ENCODE results near the gene PLAU.
A peak's percentile ranks its signal among the peaks of the same experiment; 100 is the strongest.

The PLAU gene

DNA sequence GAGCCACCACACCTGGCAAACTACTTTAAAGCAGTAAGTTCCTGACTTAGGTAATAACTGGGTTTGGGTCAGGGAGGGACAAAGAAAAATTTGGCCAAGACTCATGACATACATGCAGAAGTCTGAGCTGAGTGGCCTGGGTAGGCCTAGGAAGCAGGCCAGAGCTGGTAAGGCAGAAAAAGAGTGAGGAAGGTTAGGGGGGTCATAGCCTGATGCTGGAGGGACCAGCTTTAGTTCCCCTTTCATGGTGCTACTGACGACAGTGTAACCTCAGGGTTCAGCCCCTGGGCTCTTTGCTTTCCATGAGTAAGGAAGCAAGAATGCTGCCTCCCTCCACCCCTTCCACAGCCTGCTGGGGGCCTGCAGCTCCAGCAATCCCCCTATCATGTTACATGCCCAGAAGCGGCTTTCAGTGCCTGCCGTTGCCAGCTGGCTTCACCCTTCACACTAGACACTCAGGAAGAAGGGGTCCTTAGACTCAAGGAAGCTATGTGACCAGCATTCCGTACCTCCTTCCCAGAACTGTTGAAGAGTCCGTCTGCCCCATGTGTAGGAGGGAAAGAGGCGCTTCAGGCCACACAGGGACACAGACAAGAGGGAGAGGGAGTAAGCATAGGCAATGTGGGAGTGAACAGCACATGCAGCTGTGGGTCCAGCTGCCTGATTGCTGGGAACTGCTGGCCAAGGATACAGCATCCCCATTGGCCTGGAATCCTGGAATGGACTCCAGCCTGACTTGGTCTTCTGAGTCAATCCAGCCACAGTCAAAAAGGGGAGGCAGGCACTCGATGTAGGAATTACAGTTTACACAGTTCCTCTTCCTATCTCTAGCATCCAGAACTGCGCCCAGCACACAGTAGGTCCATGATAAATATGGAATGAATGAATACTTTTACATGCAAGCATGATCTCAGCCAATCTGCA, 4.1 kb upstream of the PLAU start:
- peaks cover 53% of the 10 kb centered on the region for H3K4me1 Mint-ChIP-seq
- TF ChIP-seq, protein P1, sequence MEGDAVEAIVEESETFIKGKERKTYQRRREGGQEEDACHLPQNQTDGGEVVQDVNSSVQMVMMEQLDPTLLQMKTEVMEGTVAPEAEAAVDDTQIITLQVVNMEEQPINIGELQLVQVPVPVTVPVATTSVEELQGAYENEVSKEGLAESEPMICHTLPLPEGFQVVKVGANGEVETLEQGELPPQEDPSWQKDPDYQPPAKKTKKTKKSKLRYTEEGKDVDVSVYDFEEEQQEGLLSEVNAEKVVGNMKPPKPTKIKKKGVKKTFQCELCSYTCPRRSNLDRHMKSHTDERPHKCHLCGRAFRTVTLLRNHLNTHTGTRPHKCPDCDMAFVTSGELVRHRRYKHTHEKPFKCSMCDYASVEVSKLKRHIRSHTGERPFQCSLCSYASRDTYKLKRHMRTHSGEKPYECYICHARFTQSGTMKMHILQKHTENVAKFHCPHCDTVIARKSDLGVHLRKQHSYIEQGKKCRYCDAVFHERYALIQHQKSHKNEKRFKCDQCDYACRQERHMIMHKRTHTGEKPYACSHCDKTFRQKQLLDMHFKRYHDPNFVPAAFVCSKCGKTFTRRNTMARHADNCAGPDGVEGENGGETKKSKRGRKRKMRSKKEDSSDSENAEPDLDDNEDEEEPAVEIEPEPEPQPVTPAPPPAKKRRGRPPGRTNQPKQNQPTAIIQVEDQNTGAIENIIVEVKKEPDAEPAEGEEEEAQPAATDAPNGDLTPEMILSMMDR (IDR thresholded peaks at IDR 0.05): no peak
- DNase-seq: peak; percentile 62
- H3K4me3 Mint-ChIP-seq: peak overlapping the region; percentile 32
- H3K36me3 Mint-ChIP-seq (ENCODE audit: low read depth): no peaks in the 10 kb centered on the region
- no peaks in the 10 kb centered on the region for H3K9me3 Mint-ChIP-seq
- peaks cover 25% of the 10 kb centered on the region for H3K27me3 Mint-ChIP-seq (ENCODE audit: low read depth, poor library complexity)
- peak overlapping the region; percentile 96 for H3K27ac Mint-ChIP-seq

- H3K4me3 Mint-ChIP-seq: no peak overlapping the region
- no peaks in the 10 kb centered on the region for H3K36me3 Mint-ChIP-seq (ENCODE audit: low read depth)
- H3K27me3 Mint-ChIP-seq (ENCODE audit: low read depth, poor library complexity): peaks cover 29% of the 10 kb centered on the region
- TF ChIP-seq, protein P1 (IDR thresholded peaks at IDR 0.05): no peak
- H3K27ac Mint-ChIP-seq: no peak overlapping the region
- no peak for DNase-seq
- H3K9me3 Mint-ChIP-seq: no peaks in the 10 kb centered on the region
- H3K4me1 Mint-ChIP-seq: peaks cover 61% of the 10 kb centered on the region
These were observed 3.0 kb upstream of the PLAU start for GRCh38 chr10:73907841-73908517.

- peaks cover 39% of the 10 kb centered on the region for H3K27me3 Mint-ChIP-seq (ENCODE audit: low read depth, poor library complexity)
- TF ChIP-seq, protein P1 (IDR thresholded peaks at IDR 0.05): no peak
- H3K36me3 Mint-ChIP-seq (ENCODE audit: low read depth): no peaks in the 10 kb centered on the region
- no peak for DNase-seq
- H3K27ac Mint-ChIP-seq: no peak overlapping the region
- peaks cover 71% of the 10 kb centered on the region for H3K4me1 Mint-ChIP-seq
- H3K9me3 Mint-ChIP-seq: no peaks in the 10 kb centered on the region
- H3K4me3 Mint-ChIP-seq: no peak overlapping the region
These were observed 1.9 kb upstream of the PLAU start for GRCh38 chr10:73908853-73909539.

DNA sequence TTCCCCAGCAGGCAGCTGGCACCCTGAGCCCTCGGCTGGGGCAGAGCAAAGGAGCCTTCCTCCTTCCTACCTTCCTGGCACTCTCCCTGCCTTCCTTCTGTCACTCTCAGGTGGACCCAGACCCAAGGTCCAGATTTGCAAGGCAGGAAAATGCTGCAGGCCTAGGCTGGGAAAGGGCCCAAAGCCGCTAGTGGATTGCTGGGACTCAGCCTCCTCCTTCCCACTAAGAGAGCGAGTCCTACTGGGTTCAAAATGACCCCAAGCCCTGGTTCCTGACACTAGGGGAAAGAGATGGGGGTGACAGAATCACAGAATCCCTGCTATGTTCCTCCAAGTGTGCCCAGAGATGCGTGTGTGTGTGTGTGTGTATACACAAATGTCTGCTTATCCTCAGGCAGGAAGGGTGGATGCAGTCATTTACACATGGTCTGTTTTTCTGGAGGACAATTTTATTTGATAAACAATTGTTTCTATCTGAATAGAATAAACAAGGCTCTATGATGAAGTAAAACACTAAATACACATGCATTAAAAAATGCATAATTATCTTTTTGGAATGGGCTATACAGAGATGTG, 1.3 kb upstream of the PLAU start:
- H3K36me3 Mint-ChIP-seq (ENCODE audit: low read depth): no peaks in the 10 kb centered on the region
- no peak overlapping the region for H3K27ac Mint-ChIP-seq
- H3K4me3 Mint-ChIP-seq: peak overlapping the region; percentile 87
- peaks cover 41% of the 10 kb centered on the region for H3K27me3 Mint-ChIP-seq (ENCODE audit: low read depth, poor library complexity)
- peaks cover 76% of the 10 kb centered on the region for H3K4me1 Mint-ChIP-seq
- no peak for DNase-seq
- H3K9me3 Mint-ChIP-seq: no peaks in the 10 kb centered on the region
- TF ChIP-seq, protein P1 (IDR thresholded peaks at IDR 0.05): no peak

GRCh38 chr10:73910401-73910763, 550 bp upstream of the PLAU start:
- H3K9me3 Mint-ChIP-seq: no peaks in the 10 kb centered on the region
- TF ChIP-seq, protein P1 (IDR thresholded peaks at IDR 0.05): no peak
- no peaks in the 10 kb centered on the region for H3K36me3 Mint-ChIP-seq (ENCODE audit: low read depth)
- peaks cover 39% of the 10 kb centered on the region for H3K27me3 Mint-ChIP-seq (ENCODE audit: low read depth, poor library complexity)
- H3K4me3 Mint-ChIP-seq: peak overlapping the region; percentile 87
- DNase-seq: no peak
- peaks cover 81% of the 10 kb centered on the region for H3K4me1 Mint-ChIP-seq
- H3K27ac Mint-ChIP-seq: no peak overlapping the region
